Small intestine (tissue), 16 donors: ENCODE data around the gene SPZ1. TPM values are rescaled to one million over a fixed set of nuclear protein-coding genes. Genes with fewer than 3 reads are reported as not detected.
"Not testable (repeated sequence)": the region's sequence is repeated elsewhere in the genome, so short reads cannot be mapped to it uniquely, and the experiment has no call there.

Source experiments
- DNase-seq, 2 donors: peaks; one replicate each; pipeline versions ENCODE4 v3.0.0 to v3.0.0-alpha.2; 2013
- FAIRE-seq: peaks from 2 replicates; lab custom pipeline; 2012; peaks lifted over from hg19 to GRCh38; lab: Jason Lieb, UNC
- H3K27ac ChIP-seq, 3 donors: one replicate each; pipeline ENCODE4 v1.5.1; 2013; ENCODE audit warnings: low read length in 2 of 3, mild to moderate bottlenecking in 2 of 3, control low read depth in 1 of 3, inconsistent platforms in 1 of 3, low read depth in 1 of 3, moderate library complexity in 1 of 3
- H3K27me3 ChIP-seq, 3 donors: one replicate each; pipeline ENCODE4 v1.6.1; 2013; ENCODE audit warnings: low read length in 3 of 3, inconsistent platforms in 1 of 3; ENCODE audit not compliant: control insufficient read depth in 3 of 3, insufficient read depth in 3 of 3
- H3K36me3 ChIP-seq, 3 donors: one replicate each; pipeline ENCODE4 v1.6.1; 2013; ENCODE audit warnings: low read length in 3 of 3, inconsistent platforms in 1 of 3, low read depth in 1 of 3, mild to moderate bottlenecking in 1 of 3, moderate library complexity in 1 of 3; ENCODE audit not compliant: control insufficient read depth in 3 of 3, insufficient read depth in 2 of 3
- H3K4me1 ChIP-seq, 3 donors: one replicate each; pipeline ENCODE4 v1.6.1; 2013; ENCODE audit warnings: low read length in 2 of 3, inconsistent platforms in 1 of 3, low read depth in 1 of 3, mild to moderate bottlenecking in 1 of 3, moderate library complexity in 1 of 3; ENCODE audit not compliant: control insufficient read depth in 3 of 3, insufficient read depth in 2 of 3
- H3K4me3 ChIP-seq, 3 donors: one replicate each; pipeline ENCODE4 v1.5.1; 2013; ENCODE audit warnings: low read length in 3 of 3, control low read depth in 1 of 3, inconsistent platforms in 1 of 3, low read depth in 1 of 3, mild to moderate bottlenecking in 1 of 3, moderate library complexity in 1 of 3
- H3K9me3 ChIP-seq, 2 donors: one replicate each; pipeline ENCODE4 v1.6.1; 2013; ENCODE audit warnings: low read depth in 1 of 2, low read length in 1 of 2; ENCODE audit not compliant: control insufficient read depth in 2 of 2, insufficient read depth in 1 of 2
- WGBS, 3 donors: extraction: QIAGEN DNeasy Blood & Tissue Kit; methylation state at CpG; one replicate each; pipeline ENCODE4 v1.1.7; 2013; 5-methylcytosine and 5-hydroxymethylcytosine counted together
- long read RNA-seq, 10 donors: transcript quantifications; one replicate each; lab custom pipeline, GENCODE V29; 2026
- polyA plus RNA-seq, 4 donors: library from polyadenylated mRNA; stranded (reverse) in 3 of 4; unstranded in 1 of 4; fragments of 200-250 nt in 3 of 4; fragments of 120-200 nt in 1 of 4; gene quantifications; one replicate each; pipeline versions ENCODE4 v1.2.1 to v1.2.3, GENCODE V29; 2013
- donor health status: healthy with polysubstance abuse.
- donor health status: control.
- donor health status: control.
- donor health status: Bipolar disorder and iron deficiency.
- donor health status: healthy.

Gene SPZ1, protein sequence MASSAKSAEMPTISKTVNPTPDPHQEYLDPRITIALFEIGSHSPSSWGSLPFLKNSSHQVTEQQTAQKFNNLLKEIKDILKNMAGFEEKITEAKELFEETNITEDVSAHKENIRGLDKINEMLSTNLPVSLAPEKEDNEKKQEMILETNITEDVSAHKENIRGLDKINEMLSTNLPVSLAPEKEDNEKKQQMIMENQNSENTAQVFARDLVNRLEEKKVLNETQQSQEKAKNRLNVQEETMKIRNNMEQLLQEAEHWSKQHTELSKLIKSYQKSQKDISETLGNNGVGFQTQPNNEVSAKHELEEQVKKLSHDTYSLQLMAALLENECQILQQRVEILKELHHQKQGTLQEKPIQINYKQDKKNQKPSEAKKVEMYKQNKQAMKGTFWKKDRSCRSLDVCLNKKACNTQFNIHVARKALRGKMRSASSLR
- polyA plus RNA-seq, result not detected
- long read RNA-seq, donor 1, result 0 reads
- long read RNA-seq, donor 2, result 0 reads
- long read RNA-seq, donor 3, result 0 reads
- long read RNA-seq, donor 4, result 0 reads
- long read RNA-seq, donor 5, result 0 reads
- long read RNA-seq, donor 6, result 0 reads
- long read RNA-seq, donor 7, result 0 reads
- long read RNA-seq, donor 8, result 0 reads
- long read RNA-seq, donor 9, result 0 reads
- long read RNA-seq, donor 10, result 0 reads

DNA sequence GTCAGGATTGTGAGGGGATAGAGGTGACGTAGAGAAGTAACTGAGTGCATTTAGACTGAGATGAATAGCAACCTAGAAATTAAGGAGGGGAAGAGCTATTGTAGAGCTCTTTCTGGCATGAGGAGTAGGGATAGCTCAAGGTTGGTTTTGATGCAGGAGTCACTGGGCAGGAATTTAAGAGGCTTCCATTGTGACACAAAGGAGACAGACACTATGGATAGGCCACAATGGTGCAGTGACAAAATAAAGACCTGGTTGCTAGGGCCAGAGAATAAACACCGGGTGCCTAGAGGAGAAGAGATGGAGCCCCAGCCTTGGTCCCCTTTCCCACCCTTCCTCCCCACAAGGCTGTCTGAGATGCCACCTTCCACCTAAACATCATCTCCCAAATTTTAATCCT, at the start of gene SPZ1:
Gene SPZ1, plus strand, starts transcription at position 301 of the 400 bp plus-strand sequence. CDS start 214 bp downstream, outside the sequence.
- WGBS, 3 donors, result 77 to 90% (median 89%) methylated on average over 2 of the region's 2 CpGs
- peaks cover 0 to 6% (median 0%) of the 10 kb centered on the region in 3 donors for H3K27me3 ChIP-seq
- no peak within 1 kb of the TSS for H3K4me3 ChIP-seq
- DNase-seq (no peak), FAIRE-seq (no peak)
- H3K9me3 ChIP-seq, result no peaks in the 10 kb centered on the region
- H3K4me1 ChIP-seq, result no peaks in the 10 kb centered on the region
- H3K36me3 ChIP-seq, result no peaks in the 10 kb centered on the region
- H3K27ac ChIP-seq, result no peak within 1 kb of the TSS

GRCh38 chr5:80270543-80270942, 49.3 kb upstream of the SPZ1 start:
- not testable (repeated sequence) for H3K27ac ChIP-seq, H3K4me1 ChIP-seq, H3K36me3 ChIP-seq, FAIRE-seq, DNase-seq, H3K9me3 ChIP-seq, H3K27me3 ChIP-seq, H3K4me3 ChIP-seq
- WGBS, 3 donors, result 80 to 95% (median 82%) methylated on average over 2 of the region's 2 CpGs

- H3K27me3 ChIP-seq, result no peaks in the 10 kb centered on the region
- H3K4me3 ChIP-seq, result no peak overlapping the region
- WGBS, 3 donors, result 77 to 85% (median 82%) methylated on average over 2 of the region's 2 CpGs
- H3K9me3 ChIP-seq, result no peaks in the 10 kb centered on the region
- no peak overlapping the region for H3K27ac ChIP-seq
- no peak for FAIRE-seq
- DNase-seq, result peak in 1 of 2 donors; percentile 30
- no peaks in the 10 kb centered on the region for H3K36me3 ChIP-seq
- no peaks in the 10 kb centered on the region for H3K4me1 ChIP-seq
Observed at GRCh38 chr5:80275347-80275746, 44.5 kb upstream of the SPZ1 start.

DNA sequence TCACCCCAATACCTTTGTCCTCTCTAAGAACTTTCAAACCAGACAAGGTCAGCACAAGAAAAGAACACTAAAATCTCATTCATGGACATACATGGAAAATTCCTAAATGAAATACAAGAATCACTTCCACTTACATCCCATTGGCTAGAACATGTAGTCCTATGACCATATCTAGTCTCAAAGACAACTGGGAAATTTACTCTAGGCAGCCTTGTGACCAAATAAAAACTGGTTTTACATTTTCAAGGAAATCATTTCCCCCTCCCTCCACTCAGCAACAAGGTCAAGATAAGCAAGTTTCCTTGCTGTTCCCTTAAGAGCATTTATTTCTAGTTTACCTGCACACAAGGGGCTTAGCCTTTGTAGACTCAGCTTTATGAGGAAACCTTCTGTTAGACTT, 43.6 kb upstream of the SPZ1 start:
- Histone ChIP-seq H3K27ac (no peak overlapping the region), H3K36me3 (no peaks in the 10 kb centered on the region), H3K9me3 (no peaks in the 10 kb centered on the region), H3K4me3 (no peak overlapping the region), H3K27me3 (no peaks in the 10 kb centered on the region), H3K4me1 (no peaks in the 10 kb centered on the region)
- FAIRE-seq (no peak), DNase-seq (peak in 1 of 2 donors; percentile 26)

- DNase-seq (no peak), FAIRE-seq (no peak)
- 58 to 94% (median 74%) methylated on average over 2 of the region's 2 CpGs for WGBS, 3 donors
- Histone ChIP-seq H3K4me1 (no peaks in the 10 kb centered on the region), H3K9me3 (no peaks in the 10 kb centered on the region), H3K36me3 (no peaks in the 10 kb centered on the region), H3K27ac (no peak overlapping the region), H3K4me3 (no peak overlapping the region), H3K27me3 (no peaks in the 10 kb centered on the region)
Observed at GRCh38 chr5:80277191-80277590, 42.6 kb upstream of the SPZ1 start.

- no peak for FAIRE-seq
- Histone ChIP-seq H3K9me3 (no peaks in the 10 kb centered on the region), H3K36me3 (no peaks in the 10 kb centered on the region), H3K27me3 (no peaks in the 10 kb centered on the region), H3K4me1 (no peaks in the 10 kb centered on the region), H3K27ac (no peak overlapping the region), H3K4me3 (no peak overlapping the region)
- DNase-seq, result peak; percentile 25 to 28
- WGBS, 3 donors, result 34 to 64% (median 56%) methylated on average over 3 of the region's 3 CpGs
Observed at GRCh38 chr5:80282054-80282453, 37.7 kb upstream of the SPZ1 start.

DNA sequence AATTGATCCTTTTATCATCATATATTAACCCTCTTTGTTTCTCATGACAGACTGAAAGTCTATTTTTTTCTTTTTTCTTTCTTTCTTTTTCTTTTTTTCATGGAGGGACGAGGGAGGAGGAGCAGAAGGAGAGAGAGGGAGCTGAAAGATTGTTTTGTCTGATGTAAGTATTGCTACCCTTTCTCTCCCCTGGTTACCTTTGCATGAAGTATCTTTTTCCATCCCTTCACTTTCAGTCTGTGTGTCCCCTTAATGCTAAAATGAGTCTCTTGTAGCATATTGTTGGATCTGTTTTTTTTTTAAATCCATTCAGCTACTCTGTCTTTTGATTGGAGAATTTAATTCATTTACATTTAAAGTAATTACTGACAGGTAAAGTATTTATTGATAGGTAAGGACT, 36.4 kb upstream of the SPZ1 start:
- H3K4me1 ChIP-seq, result no peaks in the 10 kb centered on the region
- DNase-seq (no peak), FAIRE-seq (no peak)
- 43 to 64% (median 53%) methylated on average over 1 of the region's 1 CpG for WGBS, 3 donors
- no peaks in the 10 kb centered on the region for H3K36me3 ChIP-seq
- H3K4me3 ChIP-seq, result no peak overlapping the region
- no peaks in the 10 kb centered on the region for H3K9me3 ChIP-seq
- H3K27me3 ChIP-seq, result no peaks in the 10 kb centered on the region
- no peak overlapping the region for H3K27ac ChIP-seq

- Histone ChIP-seq H3K27me3 (no peaks in the 10 kb centered on the region), H3K4me3 (no peak overlapping the region), H3K9me3 (no peaks in the 10 kb centered on the region), H3K27ac (no peak overlapping the region), H3K4me1 (no peaks in the 10 kb centered on the region), H3K36me3 (no peaks in the 10 kb centered on the region)
- DNase-seq (no peak), FAIRE-seq (no peak)
- 55 to 61% (median 60%) methylated on average over 2 of the region's 2 CpGs for WGBS, 3 donors
Observed at GRCh38 chr5:80284720-80285119, 35.1 kb upstream of the SPZ1 start.
